ENCODE results near the gene DPM2. TPM values are rescaled to one million over a fixed set of nuclear protein-coding genes. Genes with fewer than 3 reads are reported as not detected.

The DPM2 gene
- 35.4 to 48.4 TPM (median 47.7 TPM) in 5 replicates for total RNA-seq (2022; extraction: Qiagen RNA extraction; ENCODE audit: low read depth)

GRCh38 chr9:127937388-127938297 is at the start of gene DPM2:
DPM2 (minus strand) TSS chr9:127937854; CDS start chr9:127937820, 34 bp downstream.

GRCh38 chr9:127980706-127981558 is 43.3 kb upstream of the DPM2 start, which contains the start of gene EEIG1:
EEIG1 (minus strand) TSS chr9:127980989; CDS start chr9:127980137, 852 bp downstream.

GRCh38 chr9:127930231-127931091 is 7.2 kb downstream of the DPM2 start, which contains the start of gene PIP5KL1:
PIP5KL1 (minus strand) TSS chr9:127930777; CDS start chr9:127930752, 25 bp downstream.

DNA sequence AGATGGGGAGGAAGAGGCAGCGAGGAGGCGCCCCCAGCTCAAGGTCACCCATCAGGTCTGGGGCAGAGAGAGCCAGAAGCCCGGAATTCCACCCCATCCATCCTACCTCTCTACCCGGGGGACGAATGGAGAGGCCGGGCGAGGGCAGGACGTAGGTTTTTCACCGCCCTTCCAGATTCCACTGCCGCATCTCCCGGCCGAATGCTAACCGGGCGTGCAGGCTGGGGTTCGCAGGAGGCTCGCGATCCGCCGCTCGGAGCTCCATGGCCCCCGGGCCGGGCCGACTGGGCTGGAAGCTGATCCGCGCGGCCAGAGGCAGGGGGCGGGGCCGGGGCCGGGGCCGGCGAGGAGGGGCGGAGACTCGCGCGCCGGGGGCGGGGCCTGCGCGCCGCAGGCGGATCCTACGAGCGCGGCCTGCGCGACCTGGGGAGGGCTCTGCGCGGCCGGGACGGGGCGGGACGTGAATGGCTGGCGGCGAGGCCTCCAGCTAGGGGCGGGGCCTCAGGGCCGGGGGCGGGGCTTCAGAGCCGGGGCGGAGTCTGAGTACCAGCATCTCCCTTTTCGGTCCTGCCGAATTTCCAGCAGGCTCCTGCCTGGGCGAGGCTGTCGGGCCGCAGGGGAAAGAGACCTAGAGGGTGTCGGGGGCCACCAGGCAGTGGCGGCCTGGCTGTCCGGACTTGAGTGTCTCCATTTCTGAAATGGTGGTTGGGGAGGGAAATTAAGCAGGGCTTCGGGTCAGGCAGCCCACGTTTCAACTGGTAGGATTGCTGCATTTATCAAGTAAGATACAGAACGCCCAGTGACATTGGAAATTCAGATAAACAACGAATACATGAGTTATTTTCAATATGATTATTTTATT is 20.7 kb downstream of the DPM2 start, which contains the start of gene ST6GALNAC4:
TSS of gene ST6GALNAC4 (minus strand) at position 322 of the 862 bp plus-strand sequence. CDS start 622 bp downstream, outside the sequence.

DNA sequence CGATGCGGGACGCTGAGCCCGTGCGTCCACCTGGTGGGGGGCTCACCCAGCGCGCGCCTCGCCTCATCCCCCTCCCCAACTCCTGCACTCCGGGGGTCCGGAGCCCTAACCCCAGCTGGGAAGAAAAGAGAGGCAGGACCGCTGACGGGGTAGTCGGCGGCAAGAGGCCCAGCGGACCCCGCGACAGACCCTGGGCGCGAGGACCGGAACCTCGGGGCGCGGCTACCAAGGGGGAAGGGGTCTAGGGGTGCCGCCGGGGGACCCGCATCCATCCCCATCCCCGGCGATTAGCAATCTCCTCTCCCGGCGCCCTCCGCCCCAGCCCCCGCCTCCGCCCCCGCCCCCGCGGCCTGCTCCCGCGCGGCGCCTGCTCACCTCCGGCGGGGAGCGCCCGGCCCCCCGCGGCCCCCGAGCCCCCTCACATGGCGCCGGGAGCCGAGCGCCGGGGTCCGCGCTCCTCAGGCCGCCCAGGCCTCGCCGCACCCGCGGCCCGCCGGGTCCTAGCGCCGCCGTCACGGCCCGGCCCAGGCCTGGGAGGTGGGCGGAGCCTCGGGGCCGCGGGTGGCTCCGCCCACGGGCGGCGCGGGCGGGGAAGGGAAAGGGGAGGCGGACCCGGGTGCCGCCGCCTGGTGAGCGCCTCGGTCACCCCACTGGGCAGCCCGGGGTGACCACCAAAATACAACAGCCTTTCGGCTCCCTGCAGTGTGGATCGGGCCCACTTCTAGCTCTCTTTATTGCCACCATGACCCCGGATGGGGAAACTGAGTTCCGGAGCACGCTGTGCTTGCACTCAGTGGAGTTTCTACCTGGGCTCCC is 38.3 kb downstream of the DPM2 start, which contains the start of gene ST6GALNAC6:
TSS of gene ST6GALNAC6 (minus strand) at position 476 of the 816 bp plus-strand sequence. CDS start 1,622 bp downstream, outside the sequence.

Other genes starting within 250 kb of the DPM2 start
- 0.05 to 0.08 TPM in 2 of 5 replicates, not detected in the others for gene CFAP157, start 230.9 kb downstream of the DPM2 start, total RNA-seq (2022; extraction: Qiagen RNA extraction; ENCODE audit: low read depth)
- gene PTRH1, start 222.2 kb downstream of the DPM2 start, total RNA-seq (2022; extraction: Qiagen RNA extraction; ENCODE audit: low read depth), result 10.5 to 19.8 TPM (median 16.4 TPM) in 5 replicates
- not detected in 5 replicates for gene TTC16, start 221.8 kb downstream of the DPM2 start, total RNA-seq (2022; extraction: Qiagen RNA extraction; ENCODE audit: low read depth)
- gene TOR2A, start 202.6 kb downstream of the DPM2 start, total RNA-seq (2022; extraction: Qiagen RNA extraction; ENCODE audit: low read depth), result 8.7 to 13.9 TPM (median 11.9 TPM) in 5 replicates
- 0.06 to 0.11 TPM (median 0.07 TPM) in 3 of 5 replicates, not detected in the others for gene SH2D3C, start 159.2 kb downstream of the DPM2 start, total RNA-seq (2022; extraction: Qiagen RNA extraction; ENCODE audit: low read depth)
- 43.9 to 50.4 TPM (median 47.9 TPM) in 5 replicates for gene CDK9, start 151.8 kb downstream of the DPM2 start, total RNA-seq (2022; extraction: Qiagen RNA extraction; ENCODE audit: low read depth)
- 45.7 to 54.1 TPM (median 47.8 TPM) in 5 replicates for gene FPGS, start 135.0 kb downstream of the DPM2 start, total RNA-seq (2022; extraction: Qiagen RNA extraction; ENCODE audit: low read depth)
- 0.07 to 0.37 TPM (median 0.26 TPM) in 5 replicates for gene ENG, start 83.2 kb downstream of the DPM2 start, total RNA-seq (2022; extraction: Qiagen RNA extraction; ENCODE audit: low read depth)
- 41.2 to 86.8 TPM (median 75.7 TPM) in 5 replicates for gene AK1, start 60.2 kb downstream of the DPM2 start, total RNA-seq (2022; extraction: Qiagen RNA extraction; ENCODE audit: low read depth)
- gene ST6GALNAC6, start 38.3 kb downstream of the DPM2 start, total RNA-seq (2022; extraction: Qiagen RNA extraction; ENCODE audit: low read depth), result 22.7 to 27.9 TPM (median 24.1 TPM) in 5 replicates
- gene ST6GALNAC4, start 20.8 kb downstream of the DPM2 start, total RNA-seq (2022; extraction: Qiagen RNA extraction; ENCODE audit: low read depth), result 16.1 to 28.2 TPM (median 22.0 TPM) in 5 replicates
- gene PIP5KL1, start 7.1 kb downstream of the DPM2 start, total RNA-seq (2022; extraction: Qiagen RNA extraction; ENCODE audit: low read depth), result 0.90 to 2.9 TPM (median 1.1 TPM) in 5 replicates
- gene EEIG1, start 43.1 kb upstream of the DPM2 start, total RNA-seq (2022; extraction: Qiagen RNA extraction; ENCODE audit: low read depth), result 61.7 to 84.0 TPM (median 73.6 TPM) in 5 replicates
- 4.9 to 7.3 TPM (median 7.1 TPM) in 5 replicates for gene NAIF1, start 129.5 kb upstream of the DPM2 start, total RNA-seq (2022; extraction: Qiagen RNA extraction; ENCODE audit: low read depth)
- gene SLC25A25, start 130.4 kb upstream of the DPM2 start, total RNA-seq (2022; extraction: Qiagen RNA extraction; ENCODE audit: low read depth), result 8.4 to 10.1 TPM (median 9.0 TPM) in 5 replicates
- gene PTGES2, start 189.9 kb upstream of the DPM2 start, total RNA-seq (2022; extraction: Qiagen RNA extraction; ENCODE audit: low read depth), result 75.7 to 97.4 TPM (median 94.1 TPM) in 5 replicates
- gene LCN2, start 211.6 kb upstream of the DPM2 start, total RNA-seq (2022; extraction: Qiagen RNA extraction; ENCODE audit: low read depth), result 2.1 to 6.6 TPM (median 3.2 TPM) in 5 replicates
- 38.2 to 70.7 TPM (median 67.3 TPM) in 5 replicates for gene BBLN, start 222.4 kb upstream of the DPM2 start, total RNA-seq (2022; extraction: Qiagen RNA extraction; ENCODE audit: low read depth)

Measured in A549 treated with RU486 at 1 μM for 4 hours (cell line).